ENCODE results near the gene TREML2. TPM values are rescaled to one million over a fixed set of nuclear protein-coding genes. Genes with fewer than 3 reads are reported as not detected.

The TREML2 gene
- total RNA-seq, 4 donors from 2014 or later, result 0.40 TPM; not detected in 3

- H3K4me1 ChIP-seq, result no peaks in the 10 kb centered on the region
- TF ChIP-seq POLR2A (IDR thresholded peaks at IDR 0.05) (no peak), CTCF (IDR thresholded peaks at IDR 0.05) (no peak)
- no peak overlapping the region for H3K27ac ChIP-seq
- no peaks in the 10 kb centered on the region for H3K27me3 ChIP-seq
- H3K36me3 ChIP-seq, result no peaks in the 10 kb centered on the region
- no peaks in the 10 kb centered on the region for H3K9me3 ChIP-seq
- DNase-seq, result no peak
- H3K4me3 ChIP-seq, result no peak overlapping the region
Observed at GRCh38 chr6:41156771-41157170, 44.2 kb downstream of the TREML2 start.

GRCh38 chr6:41156001-41156400, 44.9 kb downstream of the TREML2 start:
- Histone ChIP-seq H3K36me3 (no peaks in the 10 kb centered on the region), H3K27ac (no peak overlapping the region)
- TF ChIP-seq POLR2A (IDR thresholded peaks at IDR 0.05) (no peak), CTCF (IDR thresholded peaks at IDR 0.05) (no peak)

DNA sequence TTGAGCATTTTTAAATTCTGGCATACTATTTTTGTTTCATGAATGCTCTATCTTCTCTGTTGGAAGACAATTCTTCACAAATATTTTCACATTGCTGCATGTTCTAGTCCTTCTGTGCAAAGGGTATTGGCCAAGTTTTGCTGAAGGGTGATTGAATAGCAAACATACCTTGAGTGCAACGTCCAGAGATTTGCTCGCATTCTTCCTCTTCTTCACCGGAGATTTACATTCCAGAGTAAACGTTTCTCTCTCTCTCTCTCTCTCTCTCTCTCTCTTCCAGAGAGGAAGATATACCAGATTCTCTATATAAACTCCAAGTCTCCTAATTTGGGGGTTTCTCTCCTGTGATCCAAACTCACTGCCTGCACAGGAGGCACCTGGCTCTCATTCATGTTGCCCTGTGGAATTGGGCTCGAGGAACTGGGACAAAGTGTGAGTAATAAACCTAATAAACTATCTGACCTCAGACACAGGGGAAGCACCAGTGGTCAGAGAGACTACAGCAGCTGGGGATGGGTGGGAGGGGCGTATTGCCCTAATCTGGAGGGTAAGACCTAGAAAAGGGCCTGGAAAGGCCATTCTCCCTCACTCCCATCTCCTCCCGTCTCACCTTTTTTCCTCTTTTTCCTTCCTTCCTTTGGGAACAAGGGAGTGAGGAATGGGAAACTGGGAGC, 45.7 kb downstream of the TREML2 start:
- H3K27ac ChIP-seq, result no peak overlapping the region
- H3K9me3 ChIP-seq, result no peaks in the 10 kb centered on the region
- no peaks in the 10 kb centered on the region for H3K36me3 ChIP-seq
- H3K4me3 ChIP-seq, result no peak overlapping the region
- TF ChIP-seq CTCF (IDR thresholded peaks at IDR 0.05) (no peak), POLR2A (IDR thresholded peaks at IDR 0.05) (no peak)
- H3K4me1 ChIP-seq, result no peaks in the 10 kb centered on the region
- H3K27me3 ChIP-seq, result no peaks in the 10 kb centered on the region
- DNase-seq, result no peak

More at GRCh38 chr6:41156001-41156400, 44.9 kb downstream of the TREML2 start:
- no peaks in the 10 kb centered on the region for H3K27me3 ChIP-seq
- H3K4me3 ChIP-seq, result no peak overlapping the region
- no peak for DNase-seq
- no peaks in the 10 kb centered on the region for H3K9me3 ChIP-seq
- H3K4me1 ChIP-seq, result no peaks in the 10 kb centered on the region

DNA sequence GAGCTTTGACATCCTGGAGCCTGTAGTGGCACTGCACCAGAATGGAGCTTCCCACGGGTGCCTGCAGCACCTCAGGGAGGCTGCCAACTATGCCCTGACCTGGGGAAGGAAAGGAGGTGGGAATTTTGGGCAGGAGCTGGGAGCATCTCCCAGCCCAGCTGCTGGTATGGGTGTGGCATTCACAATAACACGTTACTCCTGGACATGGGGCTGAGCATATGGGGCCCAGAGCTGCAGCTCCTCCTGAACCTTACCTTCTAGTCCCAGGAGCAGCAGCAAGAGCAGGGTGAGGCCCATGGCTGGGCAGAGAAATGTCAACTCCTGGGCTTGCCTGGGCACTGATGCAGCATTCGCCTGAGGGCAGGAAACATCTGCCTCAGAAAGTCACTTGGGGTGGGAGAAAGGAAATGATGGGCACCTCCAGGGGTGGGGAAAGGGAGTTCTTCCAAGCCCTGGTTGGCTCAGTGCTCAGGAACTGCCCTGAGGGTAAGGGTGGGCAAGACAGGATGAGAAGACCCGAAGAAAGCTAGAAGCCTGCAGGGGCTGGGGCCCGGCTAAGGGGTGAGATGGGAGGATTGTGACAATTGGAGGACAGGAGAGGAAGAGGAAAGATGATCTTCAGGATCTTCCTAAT, 46.8 kb downstream of the TREML2 start, which contains the start of gene TREML1:
Gene TREML1, minus strand, starts transcription at position 356 of the 634 bp plus-strand sequence. Its CDS starts 59 bp downstream, at position 297.
- TF ChIP-seq CTCF (IDR thresholded peaks at IDR 0.05) (no peak), POLR2A (IDR thresholded peaks at IDR 0.05) (no peak)
- no peak for DNase-seq

GRCh38 chr6:41153451-41153850, 47.5 kb downstream of the TREML2 start:
- TF ChIP-seq CTCF (IDR thresholded peaks at IDR 0.05) (no peak), POLR2A (IDR thresholded peaks at IDR 0.05) (no peak)
- H3K27ac ChIP-seq, result no peak overlapping the region

More for the DNA sequence above, 46.8 kb downstream of the TREML2 start, which contains the start of gene TREML1:
- Histone ChIP-seq H3K4me3 (no peak within 1 kb of the TSS), H3K27ac (no peak within 1 kb of the TSS), H3K9me3 (no peaks in the 10 kb centered on the region), H3K4me1 (no peaks in the 10 kb centered on the region), H3K27me3 (no peaks in the 10 kb centered on the region), H3K36me3 (no peaks in the 10 kb centered on the region)

More at GRCh38 chr6:41153451-41153850, 47.5 kb downstream of the TREML2 start:
- no peaks in the 10 kb centered on the region for H3K9me3 ChIP-seq
- no peaks in the 10 kb centered on the region for H3K4me1 ChIP-seq
- DNase-seq, result no peak
- no peak overlapping the region for H3K4me3 ChIP-seq
- H3K36me3 ChIP-seq, result no peaks in the 10 kb centered on the region
- no peaks in the 10 kb centered on the region for H3K27me3 ChIP-seq

All from Peyer's patch (tissue), 4 donors.